GM12891 (cell line): ENCODE results near the gene POU4F1.

ENCODE experiments used
- DNase-seq: peaks from one replicate; pipeline ENCODE4 v3.0.0; 2011; ENCODE audit warnings: low spot score; ENCODE audit not compliant: insufficient read length
- FAIRE-seq: peaks from 2 replicates; lab custom pipeline; 2011; peaks lifted over from hg19 to GRCh38; lab: Jason Lieb, UNC
- PAX5 ChIP-seq: IDR thresholded peaks from 2 replicates; pipeline ENCODE4 v1.6.1; 2011; ENCODE audit warnings: low read length, moderate library complexity, mild to moderate bottlenecking; ENCODE audit not compliant: insufficient read depth, severe bottlenecking
- POLR2A ChIP-seq: IDR thresholded peaks from 2 replicates; pipeline ENCODE4 v1.6.1; 2011; ENCODE audit warnings: low read depth, low read length, control low read depth
- POLR2AphosphoS5 ChIP-seq: IDR thresholded peaks from 2 replicates; pipeline ENCODE4 v1.6.1; 2011; ENCODE audit warnings: low read depth, low read length, control low read depth
- POU2F2 ChIP-seq: IDR thresholded peaks from 2 replicates; pipeline ENCODE4 v1.6.1; 2011; ENCODE audit warnings: low read depth, mild to moderate bottlenecking, control low read depth, low read length, moderate library complexity
- SPI1 ChIP-seq: IDR thresholded peaks from 2 replicates; pipeline ENCODE4 v1.6.1; 2011; ENCODE audit warnings: low read depth, low read length, control low read depth
- TAF1 ChIP-seq: IDR thresholded peaks from 2 replicates; pipeline ENCODE4 v1.6.1; 2011; ENCODE audit warnings: low read depth, low read length, control low read depth

The POU4F1 gene

DNA sequence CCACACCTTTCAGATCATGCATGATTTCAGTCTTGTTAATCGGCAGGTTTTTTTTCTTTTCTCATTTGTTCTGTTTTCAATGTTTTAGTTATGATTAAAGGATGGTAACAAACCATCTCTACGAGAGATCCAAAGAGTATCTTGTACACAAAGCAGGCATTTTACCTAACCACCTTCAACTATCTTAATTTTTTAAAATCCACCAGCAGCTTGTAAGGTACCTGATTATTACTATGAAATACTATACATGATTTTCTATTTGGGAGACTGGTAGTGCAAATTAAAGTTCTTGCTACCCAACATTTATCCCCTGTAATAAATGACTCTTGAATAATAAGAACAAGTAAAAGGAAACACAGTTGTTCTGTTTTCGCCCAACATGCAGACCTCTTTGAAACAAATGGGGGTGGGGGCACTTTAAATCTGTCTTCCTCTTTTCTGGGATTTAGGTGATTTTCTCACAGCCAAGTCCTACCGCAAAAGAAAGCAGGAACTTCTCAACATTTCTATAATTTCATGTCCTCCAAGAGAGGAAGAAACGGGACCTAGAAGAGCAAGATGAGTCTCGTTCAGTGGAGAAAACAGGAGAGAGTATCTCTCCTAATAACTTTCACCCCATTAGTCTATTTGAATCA lies 3.6 kb downstream of the POU4F1 start:
- FAIRE-seq (no peak), DNase-seq (no peak)
- TF ChIP-seq SPI1 (no peak), POLR2A (no peak), POLR2AphosphoS5 (no peak), POU2F2 (no peak), PAX5 (no peak), TAF1 (no peak)

- no peak for DNase-seq
- TF ChIP-seq PAX5, result no peak
- TF ChIP-seq POLR2A, result no peak
- no peak for TF ChIP-seq POU2F2
- TF ChIP-seq POLR2AphosphoS5, result no peak
- TF ChIP-seq TAF1, result no peak
- no peak for TF ChIP-seq SPI1
- no peak for FAIRE-seq
Observed at GRCh38 chr13:78598966-78599644, 4.2 kb downstream of the POU4F1 start.

DNA sequence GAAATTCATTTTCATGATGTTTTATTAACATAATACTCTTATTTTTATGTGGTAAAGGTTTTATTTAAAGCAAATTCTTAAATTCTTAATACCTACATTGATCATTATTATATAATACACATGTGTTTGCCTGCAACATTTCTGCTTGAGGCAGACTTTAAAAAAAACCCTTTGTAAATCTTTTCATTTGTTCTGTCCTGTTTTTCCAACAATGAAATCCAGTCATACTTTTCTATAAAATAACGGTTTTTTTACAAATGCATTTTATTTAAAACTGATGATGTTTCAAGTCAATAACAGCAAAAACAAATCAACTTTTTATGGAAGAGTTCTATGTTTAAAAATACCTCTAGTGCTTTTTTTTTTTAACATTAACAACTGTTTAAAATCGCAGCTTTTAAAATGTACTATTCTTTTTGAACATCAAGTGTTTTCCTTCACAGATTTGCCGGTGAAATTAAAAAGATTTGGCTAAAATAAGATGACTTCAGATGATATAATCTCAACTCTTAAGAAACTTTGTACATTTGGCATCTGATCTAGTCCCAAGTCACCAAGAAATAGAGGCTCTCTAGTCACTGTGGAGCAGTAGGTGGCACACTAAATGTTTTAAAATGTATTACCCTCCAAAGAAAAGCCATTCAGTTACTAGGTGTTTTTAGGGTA lies 5.1 kb downstream of the POU4F1 start:
- TF ChIP-seq POU2F2, result no peak
- no peak for TF ChIP-seq PAX5
- no peak for TF ChIP-seq POLR2A
- TF ChIP-seq SPI1, result no peak
- no peak for TF ChIP-seq TAF1
- no peak for TF ChIP-seq POLR2AphosphoS5
- FAIRE-seq (no peak), DNase-seq (no peak)

DNA sequence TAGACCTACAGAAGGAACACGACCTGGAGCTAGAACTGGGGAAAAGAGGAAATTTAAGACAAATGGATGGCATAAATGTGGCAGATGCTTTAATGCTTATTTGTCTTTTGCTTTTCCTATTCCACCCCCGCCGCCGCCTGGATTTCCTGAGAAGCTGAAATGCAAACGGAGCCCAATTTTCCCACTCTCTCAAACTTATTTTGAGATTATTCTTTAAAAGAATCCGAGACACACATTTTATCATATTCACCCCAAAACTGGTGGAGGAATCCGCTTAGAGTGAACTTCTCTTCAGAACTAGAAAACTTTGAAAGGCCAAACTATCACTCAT lies 5.8 kb downstream of the POU4F1 start:
- no peak for TF ChIP-seq POLR2A
- FAIRE-seq, result no peak
- DNase-seq, result no peak

GRCh38 chr13:78596736-78597601 lies 6.4 kb downstream of the POU4F1 start:
- TF ChIP-seq POLR2A, result no peak
- TF ChIP-seq POU2F2, result no peak
- no peak for TF ChIP-seq TAF1
- TF ChIP-seq POLR2AphosphoS5, result no peak
- no peak for TF ChIP-seq SPI1
- no peak for TF ChIP-seq PAX5
- DNase-seq (no peak), FAIRE-seq (no peak)

DNA sequence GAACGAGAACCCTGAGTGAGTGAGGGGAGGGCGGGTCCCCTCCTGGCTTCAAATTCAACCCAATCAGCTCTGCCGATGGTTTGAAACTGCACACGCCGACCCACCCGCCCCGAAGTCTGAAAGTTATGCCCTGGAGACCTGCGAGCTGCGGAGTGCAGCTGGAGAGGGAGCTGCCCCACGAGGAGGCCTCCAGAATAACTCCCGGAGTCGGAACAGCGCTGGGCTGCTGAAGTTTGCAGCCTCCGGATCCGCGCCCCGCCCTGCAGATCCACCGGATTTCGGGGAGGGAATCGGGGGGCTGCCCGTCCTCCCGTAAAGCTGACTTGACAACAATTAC lies 7.0 kb downstream of the POU4F1 start:
- FAIRE-seq, result no peak
- TF ChIP-seq POU2F2, result no peak
- no peak for TF ChIP-seq SPI1
- TF ChIP-seq POLR2AphosphoS5, result no peak
- TF ChIP-seq POLR2A, result no peak
- no peak for TF ChIP-seq TAF1
- DNase-seq, result no peak

GRCh38 chr13:78595495-78596398 lies 7.6 kb downstream of the POU4F1 start:
- FAIRE-seq, result no peak
- no peak for TF ChIP-seq PAX5
- TF ChIP-seq POU2F2, result no peak
- no peak for TF ChIP-seq SPI1
- TF ChIP-seq POLR2AphosphoS5, result no peak
- TF ChIP-seq POLR2A, result no peak
- TF ChIP-seq TAF1, result no peak
- no peak for DNase-seq

GRCh38 chr13:78594456-78594975 lies 8.8 kb downstream of the POU4F1 start:
- FAIRE-seq, result no peak
- TF ChIP-seq SPI1 (no peak), POLR2AphosphoS5 (no peak), PAX5 (no peak), TAF1 (no peak), POU2F2 (no peak), POLR2A (no peak)
- no peak for DNase-seq
